HepG2 (cell line): Measurements from ENCODE around the gene HSD11B2. TPM values are rescaled to one million over a fixed set of nuclear protein-coding genes. Genes with fewer than 3 reads are reported as not detected.

Experiments used
- CCDC6 ChIP-seq: sonication (generic); formaldehyde crosslinking; IDR thresholded peaks from 2 replicates; pipeline ENCODE4 v1.8.1; 2022; ENCODE audit warnings: mild to moderate bottlenecking, missing genetic modification reagents, moderate library complexity
- EHMT2 ChIP-seq: fragments of 200-600 bp; sonication (generic); IDR thresholded peaks from 2 replicates; pipeline ENCODE4 v1.7.0; 2017; ENCODE audit warnings: antibody characterized with exemption, low read depth, low read length, borderline replicate concordance
- HMG20B ChIP-seq: conservative IDR thresholded peaks from 2 replicates; pipeline ENCODE4 v1.6.1; 2016; ENCODE audit warnings: missing genetic modification reagents, missing compliant biosample characterization
- HOXA3 ChIP-seq: sonication (generic); formaldehyde crosslinking; IDR thresholded peaks from 2 replicates; pipeline ENCODE4 v1.5.0; 2020; ENCODE audit warnings: missing genetic modification reagents
- JUND ChIP-seq: sonication (generic); formaldehyde crosslinking; IDR thresholded peaks from 2 replicates; pipeline ENCODE4 v1.8.0; 2022; ENCODE audit warnings: mild to moderate bottlenecking, missing genetic modification reagents
- MED1 ChIP-seq: sonication (generic); formaldehyde crosslinking; IDR thresholded peaks from 2 replicates; pipeline ENCODE4 v1.4.0; 2020; ENCODE audit warnings: missing genetic modification reagents
- NAIF1 ChIP-seq: sonication (generic); formaldehyde crosslinking; IDR thresholded peaks from 2 replicates; pipeline ENCODE4 v1.5.0; 2020; ENCODE audit warnings: mild to moderate bottlenecking, missing genetic modification reagents, borderline replicate concordance
- PLSCR1 ChIP-seq: sonication (generic); formaldehyde crosslinking; IDR thresholded peaks from 2 replicates; pipeline ENCODE4 v1.5.0; 2020; ENCODE audit warnings: missing genetic modification reagents, mild to moderate bottlenecking, borderline replicate concordance
- RBFOX2 ChIP-seq: fragments of 200-400 bp; formaldehyde crosslinking; IDR thresholded peaks from 2 replicates; pipeline ENCODE4 v1.6.1; 2017; ENCODE audit warnings: low read depth, mild to moderate bottlenecking, low read length
- SALL1 ChIP-seq: sonication (generic); formaldehyde crosslinking; IDR thresholded peaks from 2 replicates; pipeline ENCODE4 v1.8.0; 2022; ENCODE audit warnings: mild to moderate bottlenecking, missing genetic modification reagents
- THAP7 ChIP-seq: sonication (generic); formaldehyde crosslinking; IDR thresholded peaks from 2 replicates; pipeline ENCODE4 v1.8.1; 2023; ENCODE audit warnings: mild to moderate bottlenecking, missing genetic modification reagents
- THAP9 ChIP-seq: sonication (generic); formaldehyde crosslinking; IDR thresholded peaks from 2 replicates; pipeline ENCODE4; 2020; ENCODE audit warnings: missing genetic modification reagents, mild to moderate bottlenecking, borderline replicate concordance
- UBTF ChIP-seq: sonication (generic); formaldehyde crosslinking; IDR thresholded peaks from 2 replicates; pipeline ENCODE4 v1.4.0; 2020; ENCODE audit warnings: mild to moderate bottlenecking, missing genetic modification reagents
- XBP1 ChIP-seq: sonication (generic); formaldehyde crosslinking; IDR thresholded peaks from 2 replicates; pipeline ENCODE4 v1.5.0; 2020; ENCODE audit warnings: missing genetic modification reagents
- ZBTB25 ChIP-seq: IDR thresholded peaks from 2 replicates; pipeline ENCODE4 v1.6.1; 2018; ENCODE audit warnings: missing genetic modification reagents
- ZMYM2 ChIP-seq: sonication (generic); formaldehyde crosslinking; IDR thresholded peaks from 2 replicates; pipeline ENCODE4 v1.8.0; 2022; ENCODE audit warnings: mild to moderate bottlenecking, missing genetic modification reagents
- ZNF253 ChIP-seq: sonication (generic); formaldehyde crosslinking; IDR thresholded peaks from 2 replicates; pipeline ENCODE4 v1.8.0; 2022; ENCODE audit warnings: mild to moderate bottlenecking, missing genetic modification reagents, borderline replicate concordance
- ZNF569 ChIP-seq: sonication (generic); formaldehyde crosslinking; IDR thresholded peaks from 2 replicates; pipeline ENCODE4 v1.5.0; 2020; ENCODE audit warnings: mild to moderate bottlenecking, missing genetic modification reagents, moderate library complexity, borderline replicate concordance
- ZNF580 ChIP-seq: IDR thresholded peaks from 2 replicates; pipeline ENCODE4 v1.6.1; 2016; ENCODE audit warnings: low read depth, borderline replicate concordance
- ZNF782 ChIP-seq: sonication (generic); formaldehyde crosslinking; IDR thresholded peaks from 2 replicates; pipeline ENCODE4 v1.4.0; 2020; ENCODE audit warnings: missing genetic modification reagents, mild to moderate bottlenecking, borderline replicate concordance
- ZNF839 ChIP-seq: sonication (generic); formaldehyde crosslinking; IDR thresholded peaks from 2 replicates; pipeline ENCODE4 v1.4.0; 2020; ENCODE audit warnings: missing genetic modification reagents, mild to moderate bottlenecking, borderline replicate concordance
- polyA plus RNA-seq, 8 experiments: library from polyadenylated mRNA; depleted of rRNA in 3 of 8; stranded (reverse) in 7 of 8; unstranded in 1 of 8; fragments of >200 nt; fragmentation: Illumina TruSeq in 4 of 8; extraction: Trizol in 4 of 8; gene quantifications; 2 replicates each; pipeline versions ENCODE4 v1.2.1 to v1.2.3, GENCODE V29; 2011 to 2016; ENCODE audit warnings: low read depth in 4 of 8, missing spikeins in 1 of 8, mixed read lengths in 1 of 8; ENCODE audit not compliant: insufficient read depth in 1 of 8
- total RNA-seq, 5 experiments: library from RNA; depleted of rRNA; stranded (reverse); fragments of >200 nt; fragmentation: Illumina TruSeq; extraction: Trizol; gene quantifications; 2 replicates each; pipeline ENCODE4 v1.2.3, GENCODE V29; 2016; ENCODE audit warnings: low read depth in 1 of 5

The HSD11B2 gene
- total and polyA plus RNA-seq, 2 of the 13 experiments (the other 11 are each of a cell fraction or from before 2014, with no cell fraction given): 8.9 to 13.6 TPM

- no peak for TF ChIP-seq ZBTB25 (CRISPR knock-in tag)
- TF ChIP-seq ZNF569 (CRISPR knock-in tag): 0 out of 2 replicates have a peak, but pooled peaks have one; percentile 0
- 0 out of 2 replicates have a peak, but pooled peaks have one; percentile 4 for TF ChIP-seq SALL1 (CRISPR knock-in tag)
- peak; percentile 31; the same call in 1 of the 2 replicates for TF ChIP-seq MED1 (CRISPR knock-in tag)
- TF ChIP-seq NAIF1 (CRISPR knock-in tag): no peak
- TF ChIP-seq XBP1: no peak
- no peak for TF ChIP-seq ZNF253
- TF ChIP-seq UBTF: peak; percentile 44
- TF ChIP-seq THAP7 (CRISPR knock-in tag): 0 out of 2 replicates have a peak, but pooled peaks have one; percentile 11
- no peak for TF ChIP-seq HMG20B (CRISPR knock-in tag)
- TF ChIP-seq HOXA3 (CRISPR knock-in tag): peak; percentile 45
- TF ChIP-seq THAP9: no peak
- TF ChIP-seq PLSCR1: no peak
- TF ChIP-seq ZNF839 (CRISPR knock-in tag): no peak; the same call in 1 of the 2 replicates
- TF ChIP-seq RBFOX2: peak; percentile 58
- no peak for TF ChIP-seq ZNF782 (CRISPR knock-in tag)
- TF ChIP-seq EHMT2: no peak
- TF ChIP-seq ZMYM2 (CRISPR knock-in tag): no peak
- peak; percentile 22; the same call in 1 of the 2 replicates for TF ChIP-seq CCDC6
- no peak for TF ChIP-seq JUND
- no peak for TF ChIP-seq ZNF580 (CRISPR knock-in tag)
Observed at GRCh38 chr16:67430977-67431774, at the start of gene HSD11B2 (continued).
